HCT116 (cell line): ENCODE results near the gene DOCK1.

Source experiments
- ELF1 ChIP-seq: IDR thresholded peaks from 2 replicates; pipeline ENCODE4 v1.6.1; 2012; ENCODE audit warnings: low read depth, borderline replicate concordance
- RAD21 ChIP-seq: IDR thresholded peaks from 2 replicates; pipeline ENCODE4 v1.6.1; 2012; ENCODE audit warnings: low read depth, mild to moderate bottlenecking
- TF ChIP-seq, protein P1 (sequence below): IDR thresholded peaks from 2 replicates; pipeline ENCODE4 v1.6.1; 2012; ENCODE audit warnings: low read depth
- TF ChIP-seq, protein P2 (sequence below), 3 experiments: fragments of 200-600 bp in 1 of 3; sonication (generic) in 1 of 3; IDR thresholded peaks in 2 of 3; conservative IDR thresholded peaks in 1 of 3; 2 replicates each; pipeline ENCODE4 v1.5.1; 2012 to 2017; ENCODE audit warnings: low read depth in 2 of 3, low read length in 2 of 3, antibody characterized with exemption in 1 of 3, borderline replicate concordance in 1 of 3, control low read depth in 1 of 3, mild to moderate bottlenecking in 1 of 3, mixed read lengths in 1 of 3, mixed run types in 1 of 3, moderate library complexity in 1 of 3; ENCODE audit not compliant: insufficient read depth in 1 of 3
- TF ChIP-seq, protein P3 (sequence below): IDR thresholded peaks from 2 replicates; pipeline ENCODE4 v1.6.1; 2012
- TF ChIP-seq, protein P4 (sequence below): IDR thresholded peaks from 2 replicates; pipeline ENCODE4 v1.6.1; 2012
- TF ChIP-seq, protein P5 (sequence below): IDR thresholded peaks from 2 replicates; pipeline ENCODE4 v1.6.1; 2011; ENCODE audit warnings: mild to moderate bottlenecking, low read length, moderate library complexity; ENCODE audit not compliant: insufficient replicate concordance; ENCODE audit errors: extremely low read depth

DNA sequence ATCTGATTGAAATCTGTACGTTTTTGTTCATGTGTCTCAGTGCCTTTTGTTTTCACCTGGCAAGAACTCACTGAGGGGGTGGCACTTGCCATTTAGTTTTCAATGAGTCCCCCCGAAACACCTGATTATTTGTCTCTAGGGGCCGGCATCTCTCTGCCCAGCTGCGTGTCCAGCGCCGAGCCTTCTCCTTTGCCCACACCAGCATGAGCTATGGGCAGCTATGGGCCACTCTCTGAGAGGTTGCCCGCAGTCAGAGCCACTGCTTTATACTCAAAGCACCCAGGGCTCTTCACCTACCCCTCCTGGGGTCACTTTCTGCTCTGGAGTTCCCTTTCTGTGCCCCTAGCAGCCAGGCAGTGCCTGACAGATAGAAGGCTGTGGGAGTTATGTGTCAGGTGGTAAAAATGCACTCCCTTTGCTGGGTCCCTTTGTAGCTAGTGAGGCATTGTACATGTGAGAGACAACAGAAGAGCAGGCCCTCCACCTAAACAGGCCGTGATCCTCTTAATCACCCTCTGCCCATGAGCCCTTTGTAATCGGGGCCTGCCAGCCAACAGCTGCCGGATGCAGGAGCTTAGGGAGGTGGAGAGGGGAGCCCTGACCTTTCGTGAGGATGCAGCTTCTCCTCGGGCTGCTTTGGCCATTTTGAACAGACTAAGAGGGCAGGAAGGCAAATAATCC is 510.8 kb downstream of the DOCK1 start:
- TF ChIP-seq, protein P1, sequence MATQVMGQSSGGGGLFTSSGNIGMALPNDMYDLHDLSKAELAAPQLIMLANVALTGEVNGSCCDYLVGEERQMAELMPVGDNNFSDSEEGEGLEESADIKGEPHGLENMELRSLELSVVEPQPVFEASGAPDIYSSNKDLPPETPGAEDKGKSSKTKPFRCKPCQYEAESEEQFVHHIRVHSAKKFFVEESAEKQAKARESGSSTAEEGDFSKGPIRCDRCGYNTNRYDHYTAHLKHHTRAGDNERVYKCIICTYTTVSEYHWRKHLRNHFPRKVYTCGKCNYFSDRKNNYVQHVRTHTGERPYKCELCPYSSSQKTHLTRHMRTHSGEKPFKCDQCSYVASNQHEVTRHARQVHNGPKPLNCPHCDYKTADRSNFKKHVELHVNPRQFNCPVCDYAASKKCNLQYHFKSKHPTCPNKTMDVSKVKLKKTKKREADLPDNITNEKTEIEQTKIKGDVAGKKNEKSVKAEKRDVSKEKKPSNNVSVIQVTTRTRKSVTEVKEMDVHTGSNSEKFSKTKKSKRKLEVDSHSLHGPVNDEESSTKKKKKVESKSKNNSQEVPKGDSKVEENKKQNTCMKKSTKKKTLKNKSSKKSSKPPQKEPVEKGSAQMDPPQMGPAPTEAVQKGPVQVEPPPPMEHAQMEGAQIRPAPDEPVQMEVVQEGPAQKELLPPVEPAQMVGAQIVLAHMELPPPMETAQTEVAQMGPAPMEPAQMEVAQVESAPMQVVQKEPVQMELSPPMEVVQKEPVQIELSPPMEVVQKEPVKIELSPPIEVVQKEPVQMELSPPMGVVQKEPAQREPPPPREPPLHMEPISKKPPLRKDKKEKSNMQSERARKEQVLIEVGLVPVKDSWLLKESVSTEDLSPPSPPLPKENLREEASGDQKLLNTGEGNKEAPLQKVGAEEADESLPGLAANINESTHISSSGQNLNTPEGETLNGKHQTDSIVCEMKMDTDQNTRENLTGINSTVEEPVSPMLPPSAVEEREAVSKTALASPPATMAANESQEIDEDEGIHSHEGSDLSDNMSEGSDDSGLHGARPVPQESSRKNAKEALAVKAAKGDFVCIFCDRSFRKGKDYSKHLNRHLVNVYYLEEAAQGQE = no peak
- TF ChIP-seq, protein P2, sequence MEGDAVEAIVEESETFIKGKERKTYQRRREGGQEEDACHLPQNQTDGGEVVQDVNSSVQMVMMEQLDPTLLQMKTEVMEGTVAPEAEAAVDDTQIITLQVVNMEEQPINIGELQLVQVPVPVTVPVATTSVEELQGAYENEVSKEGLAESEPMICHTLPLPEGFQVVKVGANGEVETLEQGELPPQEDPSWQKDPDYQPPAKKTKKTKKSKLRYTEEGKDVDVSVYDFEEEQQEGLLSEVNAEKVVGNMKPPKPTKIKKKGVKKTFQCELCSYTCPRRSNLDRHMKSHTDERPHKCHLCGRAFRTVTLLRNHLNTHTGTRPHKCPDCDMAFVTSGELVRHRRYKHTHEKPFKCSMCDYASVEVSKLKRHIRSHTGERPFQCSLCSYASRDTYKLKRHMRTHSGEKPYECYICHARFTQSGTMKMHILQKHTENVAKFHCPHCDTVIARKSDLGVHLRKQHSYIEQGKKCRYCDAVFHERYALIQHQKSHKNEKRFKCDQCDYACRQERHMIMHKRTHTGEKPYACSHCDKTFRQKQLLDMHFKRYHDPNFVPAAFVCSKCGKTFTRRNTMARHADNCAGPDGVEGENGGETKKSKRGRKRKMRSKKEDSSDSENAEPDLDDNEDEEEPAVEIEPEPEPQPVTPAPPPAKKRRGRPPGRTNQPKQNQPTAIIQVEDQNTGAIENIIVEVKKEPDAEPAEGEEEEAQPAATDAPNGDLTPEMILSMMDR (IDR thresholded peaks at IDR 0.05 in 2 of 3, conservative IDR thresholded peaks at IDR 0.05 in 1 of 3; ENCODE audit: borderline replicate concordance in 1 of 3, insufficient read depth in 1 of 3, low read depth in 2 of 3, low read length in 2 of 3) = no peak
- TF ChIP-seq, protein P3, sequence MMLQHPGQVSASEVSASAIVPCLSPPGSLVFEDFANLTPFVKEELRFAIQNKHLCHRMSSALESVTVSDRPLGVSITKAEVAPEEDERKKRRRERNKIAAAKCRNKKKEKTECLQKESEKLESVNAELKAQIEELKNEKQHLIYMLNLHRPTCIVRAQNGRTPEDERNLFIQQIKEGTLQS = no peak
- no peak for TF ChIP-seq ELF1
- TF ChIP-seq, protein P4, sequence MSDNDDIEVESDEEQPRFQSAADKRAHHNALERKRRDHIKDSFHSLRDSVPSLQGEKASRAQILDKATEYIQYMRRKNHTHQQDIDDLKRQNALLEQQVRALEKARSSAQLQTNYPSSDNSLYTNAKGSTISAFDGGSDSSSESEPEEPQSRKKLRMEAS = no peak
- no peak for TF ChIP-seq RAD21
- TF ChIP-seq, protein P5, sequence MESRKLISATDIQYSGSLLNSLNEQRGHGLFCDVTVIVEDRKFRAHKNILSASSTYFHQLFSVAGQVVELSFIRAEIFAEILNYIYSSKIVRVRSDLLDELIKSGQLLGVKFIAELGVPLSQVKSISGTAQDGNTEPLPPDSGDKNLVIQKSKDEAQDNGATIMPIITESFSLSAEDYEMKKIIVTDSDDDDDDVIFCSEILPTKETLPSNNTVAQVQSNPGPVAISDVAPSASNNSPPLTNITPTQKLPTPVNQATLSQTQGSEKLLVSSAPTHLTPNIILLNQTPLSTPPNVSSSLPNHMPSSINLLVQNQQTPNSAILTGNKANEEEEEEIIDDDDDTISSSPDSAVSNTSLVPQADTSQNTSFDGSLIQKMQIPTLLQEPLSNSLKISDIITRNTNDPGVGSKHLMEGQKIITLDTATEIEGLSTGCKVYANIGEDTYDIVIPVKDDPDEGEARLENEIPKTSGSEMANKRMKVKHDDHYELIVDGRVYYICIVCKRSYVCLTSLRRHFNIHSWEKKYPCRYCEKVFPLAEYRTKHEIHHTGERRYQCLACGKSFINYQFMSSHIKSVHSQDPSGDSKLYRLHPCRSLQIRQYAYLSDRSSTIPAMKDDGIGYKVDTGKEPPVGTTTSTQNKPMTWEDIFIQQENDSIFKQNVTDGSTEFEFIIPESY = no peak
